Natural killer cell (primary cell): ENCODE measurements around the gene DUSP28. TPM values are rescaled to one million over a fixed set of nuclear protein-coding genes. Genes with fewer than 3 reads are reported as not detected.
A peak's percentile ranks its signal among the peaks of the same experiment; 100 is the strongest.

ENCODE experiments used
- ATAC-seq, 3 donors: fragments of 150-1000 bp in 2 of 3; fragments of 200-7000 bp in 1 of 3; cut with Tn5 transposase; 1 replicate in 1 of 3; 2 replicates in 2 of 3; pipeline ENCODE4 v1.10.0; 2021; ENCODE audit warnings: mild to moderate bottlenecking in 2 of 3, moderate library complexity in 2 of 3
- DNase-seq, 2 donors: peaks; one replicate each; pipeline versions ENCODE4 v3.0.0 to v3.0.0-alpha.2; 2013 to 2021; ENCODE audit warnings: mixed read lengths in 1 of 2
- H3K27ac ChIP-seq: one replicate; pipeline ENCODE4 v1.5.1; 2013; ENCODE audit warnings: mild to moderate bottlenecking, low read length
- H3K27me3 ChIP-seq: one replicate; pipeline ENCODE4 v1.6.1; 2013; ENCODE audit warnings: low read length; ENCODE audit not compliant: control insufficient read depth, insufficient read depth
- H3K36me3 ChIP-seq: one replicate; pipeline ENCODE4 v1.6.1; 2013; ENCODE audit warnings: low read length; ENCODE audit not compliant: control insufficient read depth, insufficient read depth
- H3K4me1 ChIP-seq: one replicate; pipeline ENCODE4 v1.6.1; 2013; ENCODE audit warnings: low read length; ENCODE audit not compliant: control insufficient read depth, insufficient read depth
- H3K4me3 ChIP-seq: one replicate; pipeline ENCODE4 v1.5.1; 2013; ENCODE audit warnings: low read length
- H3K9me3 ChIP-seq: one replicate; pipeline ENCODE4 v1.6.1; 2013; ENCODE audit warnings: low read length; ENCODE audit not compliant: control insufficient read depth, insufficient read depth
- H3K27ac Mint-ChIP-seq, 2 donors: one replicate each; pipeline ENCODE4 v1.8.0; 2022; ENCODE audit warnings: mild to moderate bottlenecking in 2 of 2, mixed read lengths in 2 of 2, moderate library complexity in 1 of 2
- H3K27me3 Mint-ChIP-seq, 2 donors: one replicate each; pipeline ENCODE4 v1.8.0; 2022; ENCODE audit warnings: low read depth in 2 of 2, mixed read lengths in 2 of 2
- H3K36me3 Mint-ChIP-seq: one replicate; pipeline ENCODE4 v1.8.0; 2022; ENCODE audit warnings: mixed read lengths
- H3K4me1 Mint-ChIP-seq, 2 donors: one replicate each; pipeline ENCODE4 v1.8.0; 2022; ENCODE audit warnings: mixed read lengths in 2 of 2
- H3K4me3 Mint-ChIP-seq: one replicate; pipeline ENCODE4 v1.8.0; 2022; ENCODE audit warnings: mild to moderate bottlenecking, moderate library complexity, mixed read lengths
- H3K9me3 Mint-ChIP-seq, 2 donors: one replicate each; pipeline ENCODE4 v1.8.0; 2022; ENCODE audit warnings: mixed read lengths in 2 of 2
- CTCF ChIP-seq: fragments of 200-600 bp; IDR thresholded peaks from one replicate; pipeline ENCODE4 v1.8.0; 2022; ENCODE audit warnings: antibody characterized with exemption
- WGBS: methylation state at CpG from one replicate; pipeline ENCODE4 v1.1.7; 2013; ENCODE audit warnings: missing lambda C conversion rate; ENCODE audit not compliant: insufficient coverage; 5-methylcytosine and 5-hydroxymethylcytosine counted together
- intact Hi-C: fragments of 100-400 bp; cut with micrococcal nuclease; formaldehyde crosslinking; loops from one replicate; pipeline ENCODE4 v1.14.2; 2022
- total RNA-seq, 4 donors: library from RNA; stranded (reverse); fragments of 120-200 nt in 1 of 4; gene quantifications; one replicate each; pipeline versions ENCODE4 v1.2.3 to v1.2.4, GENCODE V29; 2013 to 2022

DUSP28 gene
- total RNA-seq, 3 donors from 2014 or later (not counting 1 experiment from before 2014, with no cell fraction given), result 13.5 to 25.2 (median 18.5) TPM

DNA sequence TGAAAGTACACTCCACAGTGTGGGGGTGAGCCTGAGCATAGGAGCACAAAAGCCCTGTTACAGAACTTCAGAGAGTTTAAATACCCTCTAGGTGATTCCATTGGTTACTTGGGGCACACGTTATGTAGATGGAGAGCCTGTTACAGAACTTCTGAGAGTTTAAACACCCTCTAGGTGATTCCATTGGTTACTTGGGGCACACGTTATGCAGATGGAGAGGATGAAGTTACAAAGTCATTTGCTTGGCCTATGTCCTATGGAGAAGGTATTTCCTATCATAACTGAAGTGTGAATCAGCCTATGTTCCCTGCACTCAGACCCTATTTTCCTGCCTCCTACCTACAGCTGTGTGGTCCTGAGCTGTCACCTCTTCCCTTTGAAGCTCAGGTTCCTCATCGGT is 22.6 kb downstream of the DUSP28 start:
- H3K27ac Mint-ChIP-seq, result no peak overlapping the region
- WGBS, result 92% methylated on average over 3 of the region's 3 CpGs
- Histone ChIP-seq H3K4me1 (peaks cover 53% of the 10 kb centered on the region), H3K36me3 (peaks cover 7% of the 10 kb centered on the region), H3K27ac (no peak overlapping the region), H3K4me3 (no peak overlapping the region), H3K9me3 (no peaks in the 10 kb centered on the region), H3K27me3 (no peaks in the 10 kb centered on the region)
- H3K4me3 Mint-ChIP-seq, result no peak overlapping the region
- no peak for TF ChIP-seq CTCF
- intact Hi-C loops, result no loop called here
- no peaks in the 10 kb centered on the region for H3K27me3 Mint-ChIP-seq
- H3K9me3 Mint-ChIP-seq, result no peaks in the 10 kb centered on the region
- no peaks in the 10 kb centered on the region for H3K36me3 Mint-ChIP-seq
- no peak for DNase-seq
- no peak for ATAC-seq
- H3K4me1 Mint-ChIP-seq, result peaks cover 44 to 55% of the 10 kb centered on the region in 2 donors

DNA sequence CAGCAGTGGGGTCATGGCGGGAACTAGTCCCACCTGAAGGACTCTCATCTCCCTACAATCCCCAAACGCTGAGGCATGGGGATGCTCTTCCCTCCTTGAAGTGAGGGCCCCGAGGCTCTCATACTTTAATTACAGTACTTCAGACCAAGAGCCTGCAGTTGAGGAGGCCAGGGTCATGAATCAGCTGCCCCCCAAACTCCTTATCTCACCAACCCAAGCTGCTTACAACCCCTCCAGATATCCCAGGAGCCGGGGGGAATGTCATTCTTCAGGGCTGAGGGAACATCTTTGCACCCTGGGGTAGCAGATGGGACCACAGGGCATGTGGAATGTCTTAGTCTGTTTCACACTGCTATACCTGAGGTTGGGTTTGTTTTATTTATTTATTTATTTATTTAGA is 23.6 kb downstream of the DUSP28 start:
- Mint-ChIP-seq H3K9me3 (no peaks in the 10 kb centered on the region), H3K27me3 (no peaks in the 10 kb centered on the region), H3K4me1 (peaks cover 51 to 61% of the 10 kb centered on the region in 2 donors), H3K27ac (no peak overlapping the region), H3K4me3 (no peak overlapping the region), H3K36me3 (no peaks in the 10 kb centered on the region)
- WGBS, result 95% methylated on average over 3 of the region's 4 CpGs
- no peak for TF ChIP-seq CTCF
- DNase-seq, result no peak
- intact Hi-C loops, result no loop called here
- ATAC-seq, result no peak
- Histone ChIP-seq H3K4me1 (peaks cover 57% of the 10 kb centered on the region), H3K27ac (no peak overlapping the region), H3K4me3 (no peak overlapping the region), H3K27me3 (no peaks in the 10 kb centered on the region), H3K36me3 (no peaks in the 10 kb centered on the region), H3K9me3 (no peaks in the 10 kb centered on the region)

GRCh38 chr2:240584486-240585031 is 24.4 kb downstream of the DUSP28 start:
- Mint-ChIP-seq H3K4me3 (peak overlapping the region; percentile 49), H3K27ac (peak overlapping the region in 1 of 2 donors; percentile 42), H3K36me3 (no peaks in the 10 kb centered on the region), H3K4me1 (peaks cover 53 to 59% of the 10 kb centered on the region in 2 donors), H3K9me3 (no peaks in the 10 kb centered on the region), H3K27me3 (no peaks in the 10 kb centered on the region)
- intact Hi-C loops, result no loop called here
- no peak for DNase-seq
- no peak for TF ChIP-seq CTCF
- no peak overlapping the region for H3K4me3 ChIP-seq
- H3K4me1 ChIP-seq, result peaks cover 50% of the 10 kb centered on the region
- 60% methylated on average over 4 of the region's 4 CpGs for WGBS
- no peaks in the 10 kb centered on the region for H3K27me3 ChIP-seq
- H3K9me3 ChIP-seq, result no peaks in the 10 kb centered on the region
- peaks cover 2% of the 10 kb centered on the region for H3K36me3 ChIP-seq
- ATAC-seq, result no peak
- peak overlapping the region; percentile 91 for H3K27ac ChIP-seq

DNA sequence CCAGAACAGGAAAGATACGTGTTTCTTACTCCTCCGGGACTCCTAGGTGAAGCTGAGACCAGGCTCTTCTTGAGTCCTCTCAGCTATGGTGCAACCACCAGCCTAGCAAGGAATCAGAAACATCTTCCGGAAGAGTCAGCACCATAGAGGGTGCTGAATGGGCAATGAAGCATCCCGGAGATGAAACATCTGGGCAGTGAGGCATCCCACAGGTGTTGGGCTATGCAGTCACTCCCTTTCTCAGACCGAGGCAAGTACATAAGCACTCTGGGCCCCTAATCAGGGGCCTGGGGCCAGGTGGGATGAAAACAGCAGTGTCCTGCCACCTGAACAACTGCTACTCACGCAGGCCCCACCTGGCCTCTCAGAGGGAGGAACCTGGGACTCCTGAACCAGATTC is 24.9 kb downstream of the DUSP28 start:
- Mint-ChIP-seq H3K9me3 (no peaks in the 10 kb centered on the region), H3K4me1 (peaks cover 48 to 53% of the 10 kb centered on the region in 2 donors), H3K27ac (peak overlapping the region in 1 of 2 donors; percentile 42), H3K27me3 (no peaks in the 10 kb centered on the region), H3K4me3 (peak overlapping the region; percentile 49), H3K36me3 (no peaks in the 10 kb centered on the region)
- Histone ChIP-seq H3K4me3 (no peak overlapping the region), H3K27ac (peak overlapping the region; percentile 91), H3K4me1 (peaks cover 44% of the 10 kb centered on the region), H3K36me3 (peaks cover 6% of the 10 kb centered on the region), H3K9me3 (no peaks in the 10 kb centered on the region), H3K27me3 (no peaks in the 10 kb centered on the region)
- ATAC-seq, result no peak
- no peak for DNase-seq
- intact Hi-C loops, result no loop called here
- no peak for TF ChIP-seq CTCF
- WGBS, result 80% methylated on average over 6 of the region's 6 CpGs
